PFSK-1 (cell line): ENCODE results near the gene GBP3.

Source experiments
- POLR2AphosphoS5 ChIP-seq: IDR thresholded peaks from 2 replicates; pipeline ENCODE4 v1.6.1; 2012; ENCODE audit warnings: low read depth, mild to moderate bottlenecking, control low read depth, low read length, moderate library complexity
- REST ChIP-seq, 2 experiments: IDR thresholded peaks; 2 replicates each; pipeline versions ENCODE4 v1.6.1 to v1.8.0; 2011 to 2012; ENCODE audit warnings: low read depth in 2 of 2, low read length in 2 of 2, control low read depth in 1 of 2, inconsistent platforms in 1 of 2, mild to moderate bottlenecking in 1 of 2, moderate library complexity in 1 of 2; ENCODE audit not compliant: insufficient read depth in 1 of 2
- SIN3A ChIP-seq: IDR thresholded peaks from 2 replicates; pipeline ENCODE4 v1.6.1; 2012; ENCODE audit warnings: mild to moderate bottlenecking, low read length, moderate library complexity, borderline replicate concordance; ENCODE audit not compliant: insufficient read depth
- TAF1 ChIP-seq: IDR thresholded peaks from 2 replicates; pipeline ENCODE4 v1.6.1; 2012; ENCODE audit warnings: low read length, control low read depth, borderline replicate concordance; ENCODE audit not compliant: insufficient read depth

GRCh38 chr1:89050649-89051033 is 28.0 kb upstream of the GBP3 start:
- TF ChIP-seq REST (IDR thresholded peaks at IDR 0.05; ENCODE audit: insufficient read depth in 1 of 2, low read depth in 2 of 2, low read length in 2 of 2) (no peak), SIN3A (no peak), POLR2AphosphoS5 (no peak), TAF1 (no peak)
